ENCODE results near the gene TMPRSS3.

The TMPRSS3 gene

GRCh38 chr21:42349420-42350317, 46.2 kb downstream of the TMPRSS3 start:
- DNase-seq: no peak

- DNase-seq: no peak
Measured at GRCh38 chr21:42348762-42349161, 47.1 kb downstream of the TMPRSS3 start.

- no peak for DNase-seq
Measured at GRCh38 chr21:42347601-42348327, 48.1 kb downstream of the TMPRSS3 start.

GRCh38 chr21:42346866-42347600, 48.8 kb downstream of the TMPRSS3 start:
- DNase-seq: no peak

- DNase-seq: no peak
Measured at GRCh38 chr21:42346441-42346840, 49.4 kb downstream of the TMPRSS3 start.

- no peak for DNase-seq
Measured at GRCh38 chr21:42344631-42345030, 51.2 kb downstream of the TMPRSS3 start.

GRCh38 chr21:42343963-42344510, 51.8 kb downstream of the TMPRSS3 start:
- DNase-seq: no peak

- DNase-seq: no peak
Measured at GRCh38 chr21:42343556-42343955, 52.3 kb downstream of the TMPRSS3 start.

- DNase-seq: no peak
Measured at GRCh38 chr21:42343101-42343500, 52.8 kb downstream of the TMPRSS3 start.

GRCh38 chr21:42341776-42342542, 53.9 kb downstream of the TMPRSS3 start:
- DNase-seq: no peak

- no peak for DNase-seq
Measured at GRCh38 chr21:42340187-42341050, 55.4 kb downstream of the TMPRSS3 start.

GRCh38 chr21:42338729-42339715, 56.8 kb downstream of the TMPRSS3 start:
- DNase-seq: no peak

- DNase-seq: peak; percentile 74
Measured at GRCh38 chr21:42337830-42338728, 57.8 kb downstream of the TMPRSS3 start.

GRCh38 chr21:42337276-42337675, 58.6 kb downstream of the TMPRSS3 start:
- DNase-seq: no peak

GRCh38 chr21:42336054-42336453, 59.8 kb downstream of the TMPRSS3 start:
- no peak for DNase-seq

GRCh38 chr21:42332557-42333317, 63.1 kb downstream of the TMPRSS3 start:
- no peak for DNase-seq

- no peak for DNase-seq
Measured at GRCh38 chr21:42331660-42332059, 64.2 kb downstream of the TMPRSS3 start.

All from effector CD4-positive, alpha-beta T cell (primary cell).